CD4-positive, alpha-beta T cell (primary cell): ENCODE data around the gene HDHD3. TPM values are rescaled to one million over a fixed set of nuclear protein-coding genes. Genes with fewer than 3 reads are reported as not detected.
"Not testable (repeated sequence)": the region's sequence is repeated elsewhere in the genome, so short reads cannot be mapped to it uniquely, and the experiment has no call there.

ENCODE experiments used
- ATAC-seq: fragments of 200-7000 bp; cut with Tn5 transposase; one replicate; pipeline ENCODE4 v1.10.0; 2022; ENCODE audit warnings: mild to moderate bottlenecking; ENCODE audit not compliant: poor library complexity
- CTCF ChIA-PET: fragments of 350-600 bp; sonication (Branson Sonifier 250); formaldehyde crosslinking; loops from one replicate; lab custom pipeline; 2021; ENCODE audit warnings: antibody characterized with exemption, inconsistent platforms; lab: Charles Lee
- POLR2A ChIA-PET: fragments of 350-600 bp; sonication (Branson Sonifier 250); formaldehyde crosslinking; loops from one replicate; lab custom pipeline; 2021; ENCODE audit warnings: antibody characterized with exemption, inconsistent platforms; lab: Charles Lee
- DNase-seq, 14 experiments: peaks; one replicate each; pipeline ENCODE4 v3.0.0-alpha.2; 2013 to 2020; ENCODE audit warnings: mixed read lengths in 2 of 14
- H3K27ac ChIP-seq, 2 donors: one replicate each; pipeline versions ENCODE4 v1.5.1 to v1.7.0; 2013; ENCODE audit warnings: low read length in 2 of 2, low read depth in 1 of 2, mild to moderate bottlenecking in 1 of 2
- H3K27me3 ChIP-seq, 2 experiments: 1 replicate in 1 of 2; 2 replicates in 1 of 2; pipeline versions ENCODE4 v1.6.1 to v1.7.0; 2013; ENCODE audit warnings: low read length in 2 of 2, control low read depth in 1 of 2, mild to moderate bottlenecking in 1 of 2, moderate library complexity in 1 of 2; ENCODE audit not compliant: insufficient read depth in 2 of 2, control insufficient read depth in 1 of 2
- H3K36me3 ChIP-seq: one replicate; pipeline ENCODE4 v1.6.1; 2013; ENCODE audit warnings: low read length, control low read depth; ENCODE audit not compliant: insufficient read depth
- H3K4me1 ChIP-seq: one replicate; pipeline ENCODE4 v1.6.1; 2013; ENCODE audit warnings: low read length, control low read depth; ENCODE audit not compliant: insufficient read depth
- H3K4me3 ChIP-seq: one replicate; pipeline ENCODE4 v1.5.1; 2013; ENCODE audit warnings: mild to moderate bottlenecking, low read length, moderate library complexity
- H3K9me3 ChIP-seq, 2 experiments: 1 replicate in 1 of 2; 2 replicates in 1 of 2; pipeline versions ENCODE4 v1.6.1 to v1.7.0; 2013; ENCODE audit warnings: low read length in 2 of 2, mild to moderate bottlenecking in 2 of 2, control low read depth in 1 of 2, moderate library complexity in 1 of 2; ENCODE audit not compliant: control insufficient read depth in 1 of 2, insufficient read depth in 1 of 2
- H3K27ac Mint-ChIP-seq: one replicate; pipeline ENCODE4 v1.8.0; 2020; ENCODE audit warnings: mixed read lengths
- H3K27me3 Mint-ChIP-seq: one replicate; pipeline ENCODE4 v1.8.0; 2021; ENCODE audit warnings: mixed read lengths
- H3K36me3 Mint-ChIP-seq: one replicate; pipeline ENCODE4 v1.8.0; 2021; ENCODE audit warnings: low read depth, mixed read lengths
- H3K4me1 Mint-ChIP-seq: one replicate; pipeline ENCODE4 v1.8.0; 2021; ENCODE audit warnings: low read depth, mixed read lengths
- H3K4me3 Mint-ChIP-seq: one replicate; pipeline ENCODE4 v1.8.0; 2020; ENCODE audit warnings: mild to moderate bottlenecking, mixed read lengths
- H3K9me3 Mint-ChIP-seq: one replicate; pipeline ENCODE4 v1.8.0; 2020; ENCODE audit warnings: mixed read lengths
- CTCF ChIP-seq: fragments of 200-600 bp; IDR thresholded peaks from one replicate; pipeline ENCODE4 v1.8.0; 2022; ENCODE audit warnings: antibody characterized with exemption, mild to moderate bottlenecking
- intact Hi-C, 2 experiments: fragments of 100-400 bp; cut with DNase I in 1 of 2; cut with micrococcal nuclease in 1 of 2; formaldehyde crosslinking; loops; one replicate each; pipeline versions ENCODE4 v1.15.1 to v1.9.0; 2023 to 2025; cut with DNase I, micrococcal nuclease
- total RNA-seq, 174 experiments: library from RNA in 2 of 174; stranded (reverse) in 2 of 174; gene quantifications; one replicate each; pipeline ENCODE4 v1.2.3 and lab custom pipeline; 2021 to 2026

The HDHD3 gene
- total RNA-seq, 2 experiments from 2014 or later: 12.8 to 13.2 TPM

GRCh38 chr9:113368982-113369854 is 7.6 kb downstream of the HDHD3 start:
- no peaks in the 10 kb centered on the region for H3K9me3 Mint-ChIP-seq
- H3K27ac Mint-ChIP-seq: no peak overlapping the region

DNA sequence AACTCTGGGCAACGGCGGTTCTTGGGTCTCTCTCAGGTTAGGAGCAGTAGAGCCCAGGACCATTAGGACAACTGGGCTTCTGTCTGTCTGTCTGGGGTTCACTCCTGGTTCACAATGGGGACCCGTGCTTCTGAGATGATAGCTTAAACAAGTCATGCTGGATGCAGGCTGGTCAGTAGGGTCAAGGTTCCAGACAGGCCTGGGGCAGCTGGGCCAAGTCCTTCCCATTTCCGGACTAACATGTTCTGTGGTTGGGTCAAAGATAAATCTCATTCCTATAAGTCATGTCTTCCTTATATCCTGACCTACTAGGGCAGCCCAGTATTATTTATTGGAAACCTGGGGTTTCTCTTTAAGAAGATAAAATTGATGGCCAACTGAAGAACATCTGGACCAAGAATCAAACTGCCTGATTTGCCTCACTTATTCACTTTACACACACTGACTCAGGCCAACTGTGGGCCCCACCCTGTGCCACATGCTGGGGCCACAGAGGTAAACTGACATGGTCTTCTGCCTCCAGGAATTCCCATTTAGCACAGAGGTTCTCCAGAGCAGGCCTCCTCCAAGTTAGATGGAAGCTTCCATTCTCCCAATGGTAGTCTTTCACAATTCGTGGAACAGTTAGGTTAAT is 8.3 kb downstream of the HDHD3 start:
- H3K4me3 Mint-ChIP-seq: no peak overlapping the region
- H3K27ac ChIP-seq: no peak overlapping the region
- ATAC-seq (no peak), DNase-seq (no peak)
- H3K4me1 ChIP-seq: no peaks in the 10 kb centered on the region
- H3K4me3 ChIP-seq: no peak overlapping the region
- H3K27me3 Mint-ChIP-seq: no peaks in the 10 kb centered on the region
- no peaks in the 10 kb centered on the region for H3K9me3 Mint-ChIP-seq
- intact Hi-C loops: no loop called here
- no peaks in the 10 kb centered on the region for H3K27me3 ChIP-seq
- H3K9me3 ChIP-seq: no peaks in the 10 kb centered on the region
- H3K4me1 Mint-ChIP-seq: no peaks in the 10 kb centered on the region
- POLR2A ChIA-PET: no interaction called here
- H3K36me3 Mint-ChIP-seq: peaks cover 9% of the 10 kb centered on the region
- H3K36me3 ChIP-seq: peaks cover 8% of the 10 kb centered on the region
- CTCF ChIA-PET: no interaction called here
- TF ChIP-seq CTCF: no peak
- no peak overlapping the region for H3K27ac Mint-ChIP-seq

More at GRCh38 chr9:113368982-113369854, 7.6 kb downstream of the HDHD3 start:
- no peak for DNase-seq
- Histone ChIP-seq H3K4me3 (no peak overlapping the region), H3K27me3 (no peaks in the 10 kb centered on the region), H3K36me3 (peaks cover 15% of the 10 kb centered on the region), H3K9me3 (no peaks in the 10 kb centered on the region), H3K27ac (no peak overlapping the region), H3K4me1 (no peaks in the 10 kb centered on the region)
- no peak for ATAC-seq
- Mint-ChIP-seq H3K4me3 (no peak overlapping the region), H3K36me3 (peaks cover 12% of the 10 kb centered on the region), H3K4me1 (no peaks in the 10 kb centered on the region), H3K27me3 (no peaks in the 10 kb centered on the region)
- no peak for TF ChIP-seq CTCF
- ChIA-PET POLR2A (no interaction called here), CTCF (no interaction called here)
- intact Hi-C loops: no loop called here

DNA sequence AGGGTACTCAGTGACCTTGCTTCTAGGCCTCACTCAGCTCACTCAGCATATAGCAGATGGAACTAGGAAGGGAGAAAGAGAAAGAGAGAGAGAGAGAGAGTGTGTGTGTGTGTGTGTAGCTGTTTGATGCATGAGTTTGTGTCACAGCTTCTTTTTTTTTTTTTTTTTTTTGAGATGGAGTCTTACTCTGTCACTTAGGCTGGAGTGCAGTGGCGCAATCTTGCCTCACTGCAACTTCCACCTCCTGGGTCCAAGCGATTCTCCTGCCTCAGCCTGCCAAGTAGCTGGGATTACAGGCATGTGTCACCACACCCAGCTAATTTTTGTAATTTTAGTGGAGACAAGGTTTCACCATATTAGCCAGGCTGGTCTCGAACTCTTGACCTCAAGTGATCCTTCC is 11.1 kb downstream of the HDHD3 start:
- H3K4me1 Mint-ChIP-seq, H3K27ac ChIP-seq, ATAC-seq, intact Hi-C loops, H3K36me3 Mint-ChIP-seq, H3K4me3 ChIP-seq, POLR2A ChIA-PET, H3K4me1 ChIP-seq, H3K36me3 ChIP-seq, H3K9me3 Mint-ChIP-seq, H3K9me3 ChIP-seq, H3K27me3 Mint-ChIP-seq, H3K27me3 ChIP-seq, DNase-seq, H3K4me3 Mint-ChIP-seq, H3K27ac Mint-ChIP-seq: not testable (repeated sequence)
- CTCF ChIA-PET: interaction anchor here (0.9 kb wide), 1 partner anchor 36 kb away, joined by 3 read pairs; the partner anchor contains the start of gene ALAD
